Adrenal gland (tissue), 12 donors: Measurements from ENCODE around the gene PGAM4. TPM values are rescaled to one million over a fixed set of nuclear protein-coding genes. Genes with fewer than 3 reads are reported as not detected.
A peak's percentile ranks its signal among the peaks of the same experiment; 100 is the strongest.
"Not testable (repeated sequence)": the region's sequence is repeated elsewhere in the genome, so short reads cannot be mapped to it uniquely, and the experiment has no call there.

ENCODE experiments used
- DNase-seq, 7 donors: peaks; one replicate each; pipeline ENCODE4 v3.0.0-alpha.2; 2019 to 2020
- H3K27ac ChIP-seq, 5 donors: fragments of 200-600 bp; sonication (generic) in 4 of 5; 1 replicate in 3 of 5; 2 replicates in 2 of 5; pipeline versions ENCODE4 v1.5.1 to v1.8.0; 2016 to 2020; ENCODE audit warnings: mild to moderate bottlenecking in 1 of 5
- H3K27me3 ChIP-seq: fragments of 200-600 bp; 2 replicates; pipeline ENCODE4 v1.8.0; 2021
- H3K36me3 ChIP-seq, 2 donors: fragments of 200-600 bp; replicated peaks in 1 of 2; 1 replicate in 1 of 2; 2 replicates in 1 of 2; pipeline versions ENCODE4 v1.5.1 to v1.8.0; 2018 to 2022
- H3K4me1 ChIP-seq, 2 donors: fragments of 200-600 bp; replicated peaks in 1 of 2; 1 replicate in 1 of 2; 2 replicates in 1 of 2; pipeline versions ENCODE4 v1.5.1 to v1.8.0; 2018 to 2021
- H3K4me3 ChIP-seq, 4 donors: fragments of 200-600 bp; sonication (generic) in 3 of 4; one replicate each; pipeline ENCODE4 v1.5.1; 2016 to 2018
- H3K9me3 ChIP-seq, 3 donors: fragments of 200-600 bp; sonication (generic) in 1 of 3; replicated peaks in 1 of 3; 1 replicate in 2 of 3; 2 replicates in 1 of 3; pipeline versions ENCODE4 v1.5.1 to v1.8.0; 2016 to 2021
- POLR2A ChIP-seq, 2 donors: fragments of 450-650 bp; IDR thresholded peaks; one replicate each; pipeline ENCODE4 v1.6.1; 2017; ENCODE audit warnings: antibody characterized with exemption in 2 of 2, mild to moderate bottlenecking in 2 of 2, moderate library complexity in 1 of 2
- WGBS, 4 donors: extraction: QIAGEN DNeasy Blood & Tissue Kit in 2 of 4; methylation state at CpG; one replicate each; pipeline versions ENCODE4 v1.1.5 to v1.1.7; 2013 to 2017; 5-methylcytosine and 5-hydroxymethylcytosine counted together
- intact Hi-C, 2 donors: fragments of 100-400 bp; cut with DNase I; formaldehyde crosslinking; loops; one replicate each; pipeline versions ENCODE4 v1.14.1 to v1.15.0; 2022 to 2023
- polyA plus RNA-seq, 3 donors: library from polyadenylated mRNA; stranded (reverse); fragments of 200-250 nt in 2 of 3; fragments of 350-450 nt in 1 of 3; fragmentation: Illumina TruSeq in 1 of 3; extraction: RNeasy Lipid Tissue Mini Kit (QIAGEN cat#74804) in 1 of 3; gene quantifications; one replicate each; pipeline ENCODE4 v1.2.3, GENCODE V29; 2013 to 2014
- total RNA-seq, 9 donors: library from RNA; depleted of rRNA in 4 of 9; stranded (reverse); fragments of >200 nt in 4 of 9; fragments of 120-200 nt in 1 of 9; fragmentation: NEBNext Ultra II Directional in 1 of 9; extraction: Animal tissue kit (Norgen Biotek cat#: 25700) in 1 of 9; gene quantifications; one replicate each; pipeline versions ENCODE4 v1.1.0 to v1.2.4, GENCODE V29; 2013 to 2023
- TF ChIP-seq, protein P1 (sequence below), 6 experiments: fragments of 450-650 bp in 4 of 6; fragments of 200-600 bp in 2 of 6; sonication (generic) in 1 of 6; IDR thresholded peaks; 1 replicate in 5 of 6; 2 replicates in 1 of 6; pipeline versions ENCODE4 v1.5.1 to v1.8.0; 2016 to 2021; ENCODE audit warnings: antibody characterized with exemption in 6 of 6, mild to moderate bottlenecking in 2 of 6, moderate library complexity in 1 of 6
- donor health status: healthy with polysubstance abuse.
- donor health status: Bipolar disorder and iron deficiency.
- donor health status: DM: yes; HTN: yes; CAD: no.
- donor health status: DM: no; HTN: no; CAD: no.
- donor health status: DM: no; HTN: no; CAD: no.
- donor health status: DM: yes; HTN: yes; CAD: no.

Gene PGAM4
- total and polyA plus RNA-seq, 12 donors, result 0.26 to 0.42 TPM; not detected in 10

DNA sequence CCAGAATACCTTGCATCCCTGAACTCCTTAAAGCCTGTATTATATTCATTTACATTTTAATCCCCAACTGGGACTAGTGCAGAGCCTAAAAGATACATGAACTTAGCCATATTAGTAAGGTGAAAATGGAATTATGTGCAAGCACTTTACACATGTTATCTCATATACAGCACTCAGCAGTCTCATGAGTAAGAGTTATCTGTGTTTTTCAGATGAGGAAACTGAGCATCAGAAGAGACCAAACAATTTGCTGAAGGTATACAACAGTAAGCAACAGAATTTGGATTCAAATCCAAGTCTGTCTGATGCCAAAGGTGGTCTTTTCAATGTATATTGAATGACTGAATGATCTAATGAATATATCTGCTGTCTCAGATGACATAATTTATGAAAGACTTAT, 46.7 kb downstream of the PGAM4 start:
- no peaks in the 10 kb centered on the region for H3K9me3 ChIP-seq
- DNase-seq, result no peak
- no peak overlapping the region for H3K4me3 ChIP-seq
- no peaks in the 10 kb centered on the region for H3K27me3 ChIP-seq
- no peak overlapping the region for H3K27ac ChIP-seq
- H3K4me1 ChIP-seq, result peaks cover 0 to 6% of the 10 kb centered on the region in 2 donors
- TF ChIP-seq, protein P1, sequence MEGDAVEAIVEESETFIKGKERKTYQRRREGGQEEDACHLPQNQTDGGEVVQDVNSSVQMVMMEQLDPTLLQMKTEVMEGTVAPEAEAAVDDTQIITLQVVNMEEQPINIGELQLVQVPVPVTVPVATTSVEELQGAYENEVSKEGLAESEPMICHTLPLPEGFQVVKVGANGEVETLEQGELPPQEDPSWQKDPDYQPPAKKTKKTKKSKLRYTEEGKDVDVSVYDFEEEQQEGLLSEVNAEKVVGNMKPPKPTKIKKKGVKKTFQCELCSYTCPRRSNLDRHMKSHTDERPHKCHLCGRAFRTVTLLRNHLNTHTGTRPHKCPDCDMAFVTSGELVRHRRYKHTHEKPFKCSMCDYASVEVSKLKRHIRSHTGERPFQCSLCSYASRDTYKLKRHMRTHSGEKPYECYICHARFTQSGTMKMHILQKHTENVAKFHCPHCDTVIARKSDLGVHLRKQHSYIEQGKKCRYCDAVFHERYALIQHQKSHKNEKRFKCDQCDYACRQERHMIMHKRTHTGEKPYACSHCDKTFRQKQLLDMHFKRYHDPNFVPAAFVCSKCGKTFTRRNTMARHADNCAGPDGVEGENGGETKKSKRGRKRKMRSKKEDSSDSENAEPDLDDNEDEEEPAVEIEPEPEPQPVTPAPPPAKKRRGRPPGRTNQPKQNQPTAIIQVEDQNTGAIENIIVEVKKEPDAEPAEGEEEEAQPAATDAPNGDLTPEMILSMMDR (IDR thresholded peaks at IDR 0.05), result no peak
- TF ChIP-seq POLR2A (IDR thresholded peaks at IDR 0.05), result no peak
- intact Hi-C loops, result no loop called here
- no peaks in the 10 kb centered on the region for H3K36me3 ChIP-seq

DNA sequence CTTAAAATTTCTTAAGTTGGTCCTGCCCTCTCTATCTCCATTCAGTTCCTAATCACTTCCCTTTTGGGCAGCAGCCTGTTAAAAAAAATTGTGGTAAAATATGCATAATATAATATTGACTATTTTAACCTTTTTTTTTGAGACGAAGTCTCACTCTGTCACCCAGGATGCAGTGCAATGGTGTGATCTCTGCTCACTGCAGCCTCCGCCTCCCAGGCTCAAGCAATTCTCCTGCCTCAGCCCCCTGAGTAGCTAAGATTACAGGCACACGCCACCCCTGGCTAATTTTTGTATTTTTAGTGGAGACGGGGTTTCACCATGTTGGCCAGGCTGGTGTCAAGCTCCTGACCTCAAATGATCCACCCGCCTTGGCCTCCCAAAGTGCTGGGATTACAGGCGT, 50.1 kb downstream of the PGAM4 start:
- H3K27me3 ChIP-seq, H3K36me3 ChIP-seq, H3K4me1 ChIP-seq, H3K27ac ChIP-seq, DNase-seq, H3K9me3 ChIP-seq, H3K4me3 ChIP-seq: not testable (repeated sequence)
- 63 to 80% (median 71%) methylated on average over 5 to 6 of the region's 6 CpGs for WGBS, 4 donors
- intact Hi-C loops, result loop anchor here in 1 of 2 donors (10.0 kb wide), 1 partner anchor 105 kb away; no protein-coding TSS in a partner anchor

DNA sequence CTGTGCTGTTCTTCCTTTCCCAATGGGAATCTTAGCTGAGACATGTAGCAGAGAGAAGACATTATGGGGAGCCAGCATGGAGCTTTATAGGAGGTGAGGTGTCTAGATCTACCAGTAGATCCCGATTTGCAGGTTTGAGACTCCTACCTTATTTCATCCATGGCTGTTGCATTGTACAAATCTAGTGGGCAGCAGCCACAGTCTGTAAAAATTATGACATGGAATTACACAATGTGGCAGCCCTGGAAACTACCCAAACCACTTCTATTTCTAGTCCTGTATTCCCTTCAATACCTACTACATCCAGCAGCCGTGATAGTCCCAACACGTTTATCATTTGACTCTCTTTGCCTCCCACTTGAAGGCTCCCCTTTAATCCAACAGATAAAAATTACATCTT, 50.9 kb downstream of the PGAM4 start:
- intact Hi-C loops, result loop anchor here in 1 of 2 donors (10.0 kb wide), 1 partner anchor 106 kb away; no protein-coding TSS in a partner anchor
- peak in 1 of 7 donors; percentile 29 for DNase-seq
- Histone ChIP-seq H3K27me3 (no peaks in the 10 kb centered on the region), H3K4me1 (no peaks in the 10 kb centered on the region), H3K9me3 (no peaks in the 10 kb centered on the region), H3K27ac (no peak overlapping the region), H3K36me3 (no peaks in the 10 kb centered on the region), H3K4me3 (no peak overlapping the region)
- 28 to 60% (median 52%) methylated on average over 3 of the region's 3 CpGs for WGBS, 4 donors
- TF ChIP-seq, protein P1 (IDR thresholded peaks at IDR 0.05), result no peak
- TF ChIP-seq POLR2A (IDR thresholded peaks at IDR 0.05), result no peak

Other genes starting within 250 kb of the PGAM4 start
- gene ATRX, start 183.4 kb downstream of the PGAM4 start, total RNA-seq, result 100 to 1,000 TPM in 1 of 9 donors, 10 to 100 TPM in 8; 45.7 to 101 (median 76.6) TPM
- 10 to 100 TPM; 10.3 to 37.2 (median 35.8) TPM for gene ATRX, start 183.4 kb downstream of the PGAM4 start, polyA plus RNA-seq
- gene MAGT1, start 74.2 kb downstream of the PGAM4 start, total RNA-seq, result 10 to 100 TPM; 22.9 to 77.0 (median 50.3) TPM
- 10 to 100 TPM in 1 of 3 donors, 1 to 10 TPM in 2; 8.5 to 73.2 (median 9.3) TPM for gene MAGT1, start 74.2 kb downstream of the PGAM4 start, polyA plus RNA-seq
- 100 to 1,000 TPM; 164 to 523 (median 279) TPM for gene COX7B, start 70.2 kb downstream of the PGAM4 start, total RNA-seq
- gene COX7B, start 70.2 kb downstream of the PGAM4 start, polyA plus RNA-seq, result 1,000 to 10,000 TPM in 1 of 3 donors, 100 to 1,000 TPM in 2; 603 to 1,027 (median 697) TPM
- 10 to 100 TPM in 8 of 9 donors, 1 to 10 TPM in 1; 7.7 to 20.9 (median 14.8) TPM for gene ATP7A, start 58.9 kb downstream of the PGAM4 start, total RNA-seq
- 1 to 10 TPM; 2.6 to 6.1 (median 3.4) TPM for gene ATP7A, start 58.9 kb downstream of the PGAM4 start, polyA plus RNA-seq
- 100 to 1,000 TPM; 143 to 524 (median 344) TPM for gene PGK1, start 134.6 kb upstream of the PGAM4 start, total RNA-seq
- 100 to 1,000 TPM in 1 of 3 donors, 10 to 100 TPM in 2; 69.4 to 436 (median 90.1) TPM for gene PGK1, start 134.6 kb upstream of the PGAM4 start, polyA plus RNA-seq
- 10 to 100 TPM in 6 of 9 donors, 1 to 10 TPM in 3; 6.6 to 14.6 (median 11.6) TPM for gene TAF9B, start 170.0 kb upstream of the PGAM4 start, total RNA-seq
- gene TAF9B, start 170.0 kb upstream of the PGAM4 start, polyA plus RNA-seq, result 10 to 100 TPM in 1 of 3 donors, 1 to 10 TPM in 2; 8.1 to 13.9 (median 8.8) TPM